Measurements from ENCODE around the gene SNX1.
A peak's percentile ranks its signal among the peaks of the same experiment; 100 is the strongest.
"Not testable (repeated sequence)": the region's sequence is repeated elsewhere in the genome, so short reads cannot be mapped to it uniquely, and the experiment has no call there.

SNX1 gene

DNA sequence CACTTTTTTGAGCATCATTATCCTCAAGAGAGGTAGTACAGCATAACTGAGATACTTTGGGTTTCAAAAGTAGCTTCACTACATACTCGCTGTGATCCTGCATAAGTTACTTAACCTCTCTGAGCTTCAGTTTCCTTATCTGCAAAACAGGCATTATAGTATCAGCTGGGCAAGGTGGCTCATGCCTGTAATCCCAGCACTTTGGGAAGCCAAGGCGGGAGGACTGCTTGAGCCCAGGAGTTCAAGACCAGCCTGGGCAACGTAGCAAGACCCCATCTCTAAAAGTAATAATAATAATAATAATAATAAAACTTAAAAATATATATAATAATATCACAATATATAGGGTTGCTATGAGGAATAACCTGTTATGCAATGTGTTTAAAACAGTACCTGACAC, 13.0 kb upstream of the SNX1 start:
- no peak for DNase-seq

DNA sequence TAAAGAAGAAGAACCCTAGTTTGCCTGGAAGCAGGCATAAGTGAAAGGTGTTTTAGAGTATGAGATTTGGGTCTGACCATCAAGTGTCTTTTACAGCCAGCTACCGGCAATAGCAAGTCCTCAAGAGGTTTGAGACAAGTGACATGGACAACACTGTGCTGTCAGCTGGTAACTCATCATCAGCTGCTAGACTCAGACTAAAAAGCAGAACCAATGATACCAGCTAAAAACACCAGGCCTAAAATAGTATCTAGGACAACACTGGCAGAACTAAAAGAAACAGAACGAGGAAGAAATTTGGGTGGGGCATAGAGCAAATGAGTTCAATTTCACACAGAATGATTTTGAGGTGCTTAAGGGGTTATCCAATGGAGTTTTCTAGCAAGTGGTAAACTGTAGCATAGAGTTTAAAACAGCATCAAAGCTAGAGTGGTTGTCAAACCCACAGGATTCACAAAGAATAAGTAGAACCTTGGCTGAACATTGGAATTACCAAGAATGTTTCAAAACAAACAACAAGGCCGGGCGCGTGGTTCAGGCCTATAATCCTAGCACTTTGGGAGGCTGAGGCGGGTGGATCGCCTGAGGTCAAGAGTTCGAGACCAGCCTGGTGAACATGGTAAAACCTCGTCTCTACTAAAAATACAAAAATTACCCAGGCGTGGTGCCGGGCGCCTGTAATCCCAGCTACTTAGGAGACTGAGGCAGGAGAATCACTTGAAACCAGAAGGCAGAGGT, 6.1 kb upstream of the SNX1 start:
- DNase-seq: no peak

GRCh38 chr15:64090527-64090926, 5.3 kb upstream of the SNX1 start:
- DNase-seq: no peak

- peak; percentile 51 for DNase-seq
Observed at GRCh38 chr15:64092075-64092820, 3.5 kb upstream of the SNX1 start.

DNA sequence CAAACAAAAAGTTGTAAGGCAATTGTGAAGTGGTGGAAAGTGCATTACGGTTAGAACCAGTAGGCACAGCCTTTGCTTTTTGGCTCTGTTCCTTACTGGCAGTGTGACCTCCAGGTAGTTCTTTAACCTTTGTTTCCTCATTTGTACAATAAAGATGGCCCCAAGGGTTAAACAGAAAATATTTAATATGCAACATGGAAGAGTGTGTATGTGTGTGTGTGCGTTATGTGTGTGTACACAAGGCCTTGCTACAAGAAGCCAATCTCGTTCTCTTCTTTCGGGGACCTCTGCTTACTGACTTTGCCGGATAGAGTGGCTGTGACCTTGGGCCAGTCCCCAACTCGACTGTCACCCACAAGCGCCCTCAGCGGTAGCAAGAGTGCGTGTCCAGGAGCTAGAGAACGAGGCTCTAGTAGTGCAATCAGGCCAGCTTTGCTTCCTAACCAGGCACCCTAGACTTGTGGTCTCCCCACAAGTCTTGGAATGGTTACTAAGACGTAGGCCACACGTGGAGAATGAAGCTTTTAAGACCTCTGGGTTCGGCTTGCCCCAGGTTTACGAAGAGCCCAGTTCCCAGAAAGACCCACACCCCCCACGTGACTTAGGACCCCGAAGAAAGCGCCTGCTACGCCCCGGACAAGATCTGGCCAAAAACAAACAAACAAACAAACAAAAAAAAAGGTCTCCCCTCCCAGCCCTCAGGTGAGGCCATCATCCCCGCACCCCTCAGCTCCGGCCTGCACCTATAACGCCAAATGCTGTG, 2.7 kb upstream of the SNX1 start:
- DNase-seq: peak; percentile 44

DNA sequence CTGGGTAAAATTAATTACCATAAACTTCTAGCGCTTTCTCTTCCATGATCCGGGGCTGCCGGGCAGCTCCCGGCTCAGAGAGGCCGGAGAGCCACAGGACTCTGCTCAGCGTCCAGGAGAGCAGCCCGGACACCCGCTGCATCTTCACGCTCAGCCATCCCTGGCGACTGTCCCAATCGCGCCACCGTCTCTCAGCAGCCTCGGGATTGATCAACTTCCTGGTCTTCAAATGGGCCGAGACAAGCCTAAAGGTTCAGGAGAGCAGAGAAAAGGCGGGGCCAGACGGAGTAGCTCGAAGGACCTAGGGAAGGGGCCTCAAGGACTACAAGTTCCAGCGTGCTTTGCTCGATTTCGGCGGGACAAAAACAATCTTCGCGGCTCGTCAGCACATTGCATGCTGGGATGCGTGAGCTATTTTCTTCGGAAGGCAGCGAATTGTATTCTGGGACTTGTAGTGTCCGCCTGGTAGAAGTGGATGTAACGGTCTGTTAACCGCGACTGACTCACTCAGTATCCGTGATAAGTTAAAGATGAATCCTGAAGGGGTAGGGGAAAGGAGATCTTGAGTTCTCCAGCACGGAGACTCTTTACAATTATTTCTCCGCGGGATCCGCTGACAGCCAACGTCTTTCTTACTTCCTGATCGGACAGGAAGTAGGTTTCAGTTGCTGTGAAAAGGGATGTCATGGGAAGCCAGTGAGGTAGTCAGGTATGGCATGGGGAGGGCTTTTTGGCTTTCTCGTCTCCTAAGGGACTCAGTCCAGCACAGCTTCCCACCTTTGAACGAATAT, 2.0 kb upstream of the SNX1 start, which contains the start of gene CIAO2A:
TSS of gene CIAO2A (minus strand) at position 212 of the 791 bp plus-strand sequence. CDS start at position 142, 70 bp downstream.
- peak; percentile 95 for DNase-seq

GRCh38 chr15:64095431-64095794, 369 bp upstream of the SNX1 start:
- no peak for DNase-seq

- DNase-seq: no peak
Observed at GRCh38 chr15:64096668-64097384, 1.0 kb downstream of the SNX1 start.

- DNase-seq: no peak
Observed at GRCh38 chr15:64099379-64099778, 3.6 kb downstream of the SNX1 start.

GRCh38 chr15:64100958-64101357, 5.2 kb downstream of the SNX1 start:
- no peak for DNase-seq

- DNase-seq: no peak
Observed at GRCh38 chr15:64102497-64102896, 6.7 kb downstream of the SNX1 start.

GRCh38 chr15:64105113-64105704, 9.4 kb downstream of the SNX1 start:
- no peak for DNase-seq

DNA sequence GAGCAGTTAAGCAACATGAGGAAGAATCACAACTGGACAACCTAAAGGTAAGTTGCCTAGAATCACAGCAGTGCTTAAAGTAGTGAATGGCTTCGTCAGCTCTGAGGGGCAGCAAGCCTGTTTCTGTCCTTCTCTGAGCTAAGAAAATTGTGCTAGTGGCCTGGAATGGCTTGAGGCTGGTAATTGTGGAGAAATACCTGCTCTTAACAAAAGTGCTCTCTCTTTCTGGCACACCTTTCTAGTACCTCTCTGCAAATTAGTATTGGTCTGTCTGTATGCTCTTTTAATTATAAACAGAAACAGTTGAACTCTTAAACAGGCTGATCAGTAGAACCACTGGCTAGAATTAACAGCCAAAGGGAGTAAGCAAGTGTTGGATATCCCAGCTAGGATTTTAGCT, 11.6 kb downstream of the SNX1 start:
- no peak for DNase-seq

DNA sequence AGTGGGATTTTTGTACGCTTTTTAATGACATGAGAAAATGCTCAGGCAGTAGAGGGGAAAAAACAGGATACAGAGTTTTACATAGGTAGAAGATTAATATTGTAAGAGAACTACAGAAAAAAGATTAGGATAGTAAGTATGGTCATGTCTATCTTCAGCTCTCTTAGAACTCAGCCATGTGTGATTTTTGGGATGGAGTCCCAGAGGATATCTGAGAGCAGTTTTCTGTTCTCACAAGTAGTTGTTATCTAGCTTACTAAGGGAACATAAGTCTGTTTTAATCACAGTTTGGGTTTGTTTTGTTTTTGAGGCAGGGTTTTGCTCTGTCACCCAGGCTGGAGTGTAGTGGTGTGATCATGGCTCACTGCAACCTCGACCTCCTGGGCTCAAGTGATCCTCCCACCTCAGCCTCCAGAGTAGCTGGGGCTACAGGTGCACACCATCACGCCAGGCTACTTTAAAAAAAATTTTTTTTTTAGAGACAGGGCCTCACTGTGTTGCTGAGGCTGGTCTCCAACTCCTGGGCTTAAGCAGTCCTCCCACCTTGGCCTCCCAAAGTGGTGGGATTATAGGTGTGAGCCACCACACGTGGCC, 14.4 kb downstream of the SNX1 start:
- DNase-seq: not testable (repeated sequence)

- DNase-seq: no peak
Observed at GRCh38 chr15:64110950-64111678, 15.3 kb downstream of the SNX1 start.

DNA sequence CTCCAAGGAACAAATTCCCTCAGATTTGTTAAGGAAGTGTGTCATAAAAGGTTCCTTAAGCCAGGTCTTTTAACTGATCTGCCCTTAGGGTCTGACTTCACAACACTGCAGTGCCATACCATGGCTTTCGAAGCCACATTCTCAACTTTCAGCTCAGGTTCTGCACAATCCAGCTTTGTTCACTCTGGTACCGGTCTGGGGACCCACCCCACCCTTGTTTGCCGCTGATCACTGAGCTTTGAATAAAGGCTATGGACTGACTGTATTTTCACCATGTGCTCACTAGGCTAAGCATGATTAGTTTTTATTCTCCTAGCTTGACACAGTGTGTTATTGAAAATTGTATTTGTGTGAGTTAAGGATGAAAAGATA, 15.9 kb downstream of the SNX1 start:
- DNase-seq: no peak

GRCh38 chr15:64112073-64112772, 16.4 kb downstream of the SNX1 start:
- DNase-seq: no peak

- DNase-seq: no peak
Observed at GRCh38 chr15:64112904-64113303, 17.1 kb downstream of the SNX1 start.

DNA sequence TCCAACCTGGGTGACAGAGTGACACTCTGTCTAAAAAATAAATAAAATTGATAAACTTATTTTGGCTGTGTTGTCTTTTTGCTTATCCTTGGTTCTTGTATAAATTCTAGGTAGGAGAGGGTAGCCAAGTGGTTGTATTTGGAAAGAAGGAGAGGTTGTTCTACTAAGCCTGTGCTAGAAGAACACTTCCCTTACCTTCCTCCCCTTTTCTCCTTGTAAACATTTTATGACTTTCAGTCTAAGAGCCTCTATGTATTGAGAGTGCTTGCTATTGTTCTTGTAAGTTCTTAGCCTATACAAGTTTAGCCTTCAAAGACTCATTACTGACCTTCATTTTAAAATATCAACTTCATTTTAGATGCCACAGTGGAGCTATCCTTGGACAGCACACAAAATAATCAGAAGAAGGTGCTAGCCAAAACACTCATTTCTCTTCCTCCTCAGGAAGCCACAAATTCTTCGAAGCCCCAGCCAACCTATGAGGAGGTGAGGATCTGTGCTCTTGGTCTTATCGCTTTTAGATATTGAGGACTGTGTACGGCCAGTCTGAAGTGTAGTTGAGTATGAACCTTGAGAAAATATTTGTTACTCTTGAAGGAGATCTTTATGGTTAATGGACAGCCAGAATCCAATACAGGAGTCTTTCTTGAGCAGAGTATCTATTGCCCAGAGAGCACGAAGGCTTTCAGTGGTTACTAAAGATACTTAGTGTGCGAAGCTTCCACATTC, 22.1 kb downstream of the SNX1 start:
- DNase-seq: no peak
